Gastrocnemius medialis (tissue), 4 donors: ENCODE results near the gene HOMER2. TPM values are rescaled to one million over a fixed set of nuclear protein-coding genes. Genes with fewer than 3 reads are reported as not detected.
"Not testable (repeated sequence)": the region's sequence is repeated elsewhere in the genome, so short reads cannot be mapped to it uniquely, and the experiment has no call there.

Experiments used
- ATAC-seq, 2 donors: fragments of 150-250 bp; one replicate each; pipeline ENCODE4 v1.9.1; 2016
- DNase-seq, 2 donors: peaks; one replicate each; pipeline ENCODE4 v3.0.0-alpha.2; 2019
- H3K27ac ChIP-seq, 4 donors: fragments of 200-600 bp; sonication (generic); 1 replicate in 1 of 4; 2 replicates in 3 of 4; pipeline ENCODE4 v1.5.1; 2016 to 2018; ENCODE audit warnings: mild to moderate bottlenecking in 2 of 4, moderate library complexity in 1 of 4
- H3K27me3 ChIP-seq, 3 donors: fragments of 200-600 bp; sonication (generic) in 2 of 3; 1 replicate in 1 of 3; 2 replicates in 2 of 3; pipeline versions ENCODE4 v1.5.1 to v1.6.0; 2016 to 2019; ENCODE audit warnings: mild to moderate bottlenecking in 1 of 3, moderate library complexity in 1 of 3
- H3K36me3 ChIP-seq, 2 donors: fragments of 200-600 bp; sonication (generic) in 1 of 2; one replicate each; pipeline ENCODE4 v1.5.1; 2017 to 2018
- H3K4me1 ChIP-seq, 2 donors: fragments of 200-600 bp; sonication (generic) in 1 of 2; one replicate each; pipeline ENCODE4 v1.5.1; 2016 to 2017; ENCODE audit warnings: mild to moderate bottlenecking in 2 of 2
- H3K4me3 ChIP-seq, 4 donors: fragments of 200-600 bp; sonication (generic) in 3 of 4; 1 replicate in 1 of 4; 2 replicates in 3 of 4; pipeline ENCODE4 v1.5.1; 2016 to 2019; ENCODE audit warnings: mild to moderate bottlenecking in 2 of 4
- H3K9me3 ChIP-seq, 3 donors: fragments of 200-600 bp; sonication (generic) in 2 of 3; 1 replicate in 1 of 3; 2 replicates in 2 of 3; pipeline ENCODE4 v1.5.1; 2016 to 2019
- CTCF ChIP-seq, 5 experiments: fragments of 450-650 bp in 3 of 5; fragments of 200-600 bp in 2 of 5; sonication (generic) in 2 of 5; IDR thresholded peaks in 4 of 5; conservative IDR thresholded peaks in 1 of 5; 1 replicate in 4 of 5; 2 replicates in 1 of 5; pipeline ENCODE4 v1.5.1; 2016 to 2019; ENCODE audit warnings: antibody characterized with exemption in 5 of 5, mild to moderate bottlenecking in 3 of 5, moderate library complexity in 3 of 5
- POLR2A ChIP-seq, 2 donors: fragments of 450-650 bp; IDR thresholded peaks; one replicate each; pipeline ENCODE4 v1.6.1; 2017; ENCODE audit warnings: antibody characterized with exemption in 2 of 2, mild to moderate bottlenecking in 2 of 2, moderate library complexity in 2 of 2
- in situ Hi-C, 4 donors: fragments of 200-750 bp; cut with MboI; loops; one replicate each; pipeline versions ENCODE4 v1.15.0 to v1.8.0; 2017; ENCODE audit warnings: low sequenced_read_pairs in 4 of 4
- intact Hi-C: fragments of 100-400 bp; cut with DNase I; formaldehyde crosslinking; loops from one replicate; pipeline ENCODE4 v1.15.1; 2023; ENCODE audit warnings: low total_unique reads
- total RNA-seq, 4 donors: library from RNA; depleted of rRNA; stranded (reverse); fragments of >200 nt; gene quantifications; one replicate each; pipeline versions ENCODE4 v1.1.0 to v1.2.3, GENCODE V29; 2016

Gene HOMER2
- total RNA-seq, 4 donors from 2014 or later, result 51.6 to 132 (median 94.5) TPM

- TF ChIP-seq CTCF (IDR thresholded peaks at IDR 0.05 in 4 of 5, conservative IDR thresholded peaks at IDR 0.05 in 1 of 5), result no peak
- TF ChIP-seq POLR2A (IDR thresholded peaks at IDR 0.05), result no peak
- no peaks in the 10 kb centered on the region for H3K27me3 ChIP-seq
- H3K4me3 ChIP-seq, result no peak overlapping the region
- ATAC-seq, result no peak
- in situ Hi-C loops (no loop called here), intact Hi-C loops (no loop called here)
- H3K36me3 ChIP-seq, result peaks cover 0 to 98% of the 10 kb centered on the region in 2 donors
- no peaks in the 10 kb centered on the region for H3K9me3 ChIP-seq
- no peak for DNase-seq
- H3K27ac ChIP-seq, result peak overlapping the region in 2 of 4 donors; percentile 46 to 60
- H3K4me1 ChIP-seq, result no peaks in the 10 kb centered on the region
Measured at GRCh38 chr15:82830427-82831173, 121.9 kb downstream of the HOMER2 start.

GRCh38 chr15:82829234-82829633 lies 123.3 kb downstream of the HOMER2 start:
- in situ Hi-C loops, result no loop called here
- Histone ChIP-seq H3K9me3 (no peaks in the 10 kb centered on the region), H3K4me3 (no peak overlapping the region), H3K36me3 (peaks cover 0 to 98% of the 10 kb centered on the region in 2 donors), H3K4me1 (no peaks in the 10 kb centered on the region), H3K27ac (no peak overlapping the region), H3K27me3 (no peaks in the 10 kb centered on the region)
- TF ChIP-seq CTCF (IDR thresholded peaks at IDR 0.05 in 4 of 5, conservative IDR thresholded peaks at IDR 0.05 in 1 of 5) (no peak), POLR2A (IDR thresholded peaks at IDR 0.05) (no peak)
- ATAC-seq (no peak), DNase-seq (no peak)
- intact Hi-C loops, result no loop called here

- H3K36me3 ChIP-seq, result peaks cover 0 to 98% of the 10 kb centered on the region in 2 donors
- in situ Hi-C loops, result no loop called here
Measured at GRCh38 chr15:82828075-82828474, 124.4 kb downstream of the HOMER2 start.

GRCh38 chr15:82823049-82823448 lies 129.5 kb downstream of the HOMER2 start:
- TF ChIP-seq CTCF (IDR thresholded peaks at IDR 0.05 in 4 of 5, conservative IDR thresholded peaks at IDR 0.05 in 1 of 5), result no peak
- TF ChIP-seq POLR2A (IDR thresholded peaks at IDR 0.05), result no peak
- ATAC-seq, result no peak
- no peak overlapping the region for H3K27ac ChIP-seq
- no peaks in the 10 kb centered on the region for H3K4me1 ChIP-seq
- intact Hi-C loops, result no loop called here
- in situ Hi-C loops, result loop anchor here in 2 of 4 donors (25.0 kb wide), 1 partner anchor 286 kb away; the partner anchor contains the start of gene RPS17 (in 2 of the 2)
- H3K9me3 ChIP-seq, result no peaks in the 10 kb centered on the region
- H3K27me3 ChIP-seq, result no peaks in the 10 kb centered on the region
- H3K4me3 ChIP-seq, result no peak overlapping the region
- peaks cover 11 to 93% of the 10 kb centered on the region in 2 donors for H3K36me3 ChIP-seq
- DNase-seq, result no peak

More at GRCh38 chr15:82828075-82828474, 124.4 kb downstream of the HOMER2 start:
- H3K27ac ChIP-seq, result no peak overlapping the region
- H3K4me3 ChIP-seq, result no peak overlapping the region
- no peak for TF ChIP-seq CTCF (IDR thresholded peaks at IDR 0.05 in 4 of 5, conservative IDR thresholded peaks at IDR 0.05 in 1 of 5)
- TF ChIP-seq POLR2A (IDR thresholded peaks at IDR 0.05), result no peak
- no peaks in the 10 kb centered on the region for H3K4me1 ChIP-seq
- ATAC-seq (peak in 1 of 2 donors; percentile 66), DNase-seq (no peak)
- intact Hi-C loops, result no loop called here
- H3K9me3 ChIP-seq, result no peaks in the 10 kb centered on the region
- no peaks in the 10 kb centered on the region for H3K27me3 ChIP-seq

GRCh38 chr15:82821851-82822250 lies 130.7 kb downstream of the HOMER2 start:
- ATAC-seq, H3K4me1 ChIP-seq: not testable (repeated sequence)

GRCh38 chr15:82821396-82821795 lies 131.1 kb downstream of the HOMER2 start:
- ATAC-seq, DNase-seq, H3K27me3 ChIP-seq, intact Hi-C loops, H3K4me3 ChIP-seq, H3K9me3 ChIP-seq, H3K4me1 ChIP-seq, H3K27ac ChIP-seq: not testable (repeated sequence)
- in situ Hi-C loops, result loop anchor here in 2 of 4 donors (25.0 kb wide), 1 partner anchor 284 kb away; the partner anchor contains the start of gene RPS17 (in 2 of the 2)
- H3K36me3 ChIP-seq, result peaks cover 12 to 93% of the 10 kb centered on the region in 2 donors

More at GRCh38 chr15:82821851-82822250, 130.7 kb downstream of the HOMER2 start:
- H3K27me3 ChIP-seq, H3K9me3 ChIP-seq, DNase-seq, intact Hi-C loops, H3K27ac ChIP-seq, H3K4me3 ChIP-seq: not testable (repeated sequence)
- peaks cover 12 to 93% of the 10 kb centered on the region in 2 donors for H3K36me3 ChIP-seq
- in situ Hi-C loops, result loop anchor here in 2 of 4 donors (25.0 kb wide), 1 partner anchor 285 kb away; the partner anchor contains the start of gene RPS17 (in 2 of the 2)
